HT-29 (cell line): Measurements from ENCODE around the gene EMC9. TPM values are rescaled to one million over a fixed set of nuclear protein-coding genes. Genes with fewer than 3 reads are reported as not detected.

Source experiments
- DNase-seq: peaks from one replicate; pipeline ENCODE4 v3.0.0-alpha.2; 2015; ENCODE audit warnings: low spot score
- total RNA-seq: library from RNA; depleted of rRNA; stranded (reverse); fragments of >200 nt; shearing (Covaris generic); gene quantifications from 2 replicates; pipeline ENCODE4 v1.2.3, GENCODE V29; 2014; rRNA removed

The EMC9 gene
- 52.4 and 63.9 TPM in 2 replicates for total RNA-seq

GRCh38 chr14:24141097-24141880 lies at the start of gene EMC9:
Gene EMC9, minus strand, starts transcription at chr14:24141591. Its CDS starts 287 bp downstream, at chr14:24141304.
- peak; percentile 98 for DNase-seq

GRCh38 chr14:24190416-24190815 lies 49.0 kb upstream of the EMC9 start:
- no peak for DNase-seq

GRCh38 chr14:24189460-24189859 lies 48.1 kb upstream of the EMC9 start:
- DNase-seq, result no peak

GRCh38 chr14:24189059-24189375 lies 47.6 kb upstream of the EMC9 start:
- DNase-seq, result no peak

GRCh38 chr14:24188251-24189058 lies 47.1 kb upstream of the EMC9 start, which contains the start of gene IPO4:
Gene IPO4, minus strand, starts transcription at chr14:24188816. Its CDS starts 29 bp downstream, at chr14:24188787.
- DNase-seq, result peak; percentile 91

- no peak for DNase-seq
Measured at GRCh38 chr14:24187539-24187915, 46.1 kb upstream of the EMC9 start.

- no peak for DNase-seq
Measured at GRCh38 chr14:24186831-24187538, 45.6 kb upstream of the EMC9 start.

- DNase-seq, result no peak
Measured at GRCh38 chr14:24185741-24186140, 44.4 kb upstream of the EMC9 start.

- no peak for DNase-seq
Measured at GRCh38 chr14:24185026-24185425, 43.6 kb upstream of the EMC9 start.

- no peak for DNase-seq
Measured at GRCh38 chr14:24184104-24184970, 42.9 kb upstream of the EMC9 start.

GRCh38 chr14:24183014-24183481 lies 41.7 kb upstream of the EMC9 start:
- DNase-seq, result no peak

- DNase-seq, result no peak
Measured at GRCh38 chr14:24182110-24182882, 40.9 kb upstream of the EMC9 start.

- no peak for DNase-seq
Measured at GRCh38 chr14:24181371-24182077, 40.1 kb upstream of the EMC9 start.

GRCh38 chr14:24179961-24180796 lies 38.8 kb upstream of the EMC9 start:
- DNase-seq, result no peak

GRCh38 chr14:24179294-24179960 lies 38.0 kb upstream of the EMC9 start:
- no peak for DNase-seq

- DNase-seq, result no peak
Measured at GRCh38 chr14:24178399-24179178, 37.2 kb upstream of the EMC9 start.

- no peak for DNase-seq
Measured at GRCh38 chr14:24177891-24178290, 36.5 kb upstream of the EMC9 start.
